CD4-positive, alpha-beta T cell treated with Interferon alpha-2 for 1 hour (primary cell): ENCODE results near the gene NLRC5.
A peak's percentile ranks its signal among the peaks of the same experiment; 100 is the strongest.
"Not testable (repeated sequence)": the region's sequence is repeated elsewhere in the genome, so short reads cannot be mapped to it uniquely, and the experiment has no call there.

Source experiments
- DNase-seq, 2 donors: peaks; one replicate each; pipeline ENCODE4 v3.0.0-alpha.2; 2020 to 2022

Gene NLRC5

DNA sequence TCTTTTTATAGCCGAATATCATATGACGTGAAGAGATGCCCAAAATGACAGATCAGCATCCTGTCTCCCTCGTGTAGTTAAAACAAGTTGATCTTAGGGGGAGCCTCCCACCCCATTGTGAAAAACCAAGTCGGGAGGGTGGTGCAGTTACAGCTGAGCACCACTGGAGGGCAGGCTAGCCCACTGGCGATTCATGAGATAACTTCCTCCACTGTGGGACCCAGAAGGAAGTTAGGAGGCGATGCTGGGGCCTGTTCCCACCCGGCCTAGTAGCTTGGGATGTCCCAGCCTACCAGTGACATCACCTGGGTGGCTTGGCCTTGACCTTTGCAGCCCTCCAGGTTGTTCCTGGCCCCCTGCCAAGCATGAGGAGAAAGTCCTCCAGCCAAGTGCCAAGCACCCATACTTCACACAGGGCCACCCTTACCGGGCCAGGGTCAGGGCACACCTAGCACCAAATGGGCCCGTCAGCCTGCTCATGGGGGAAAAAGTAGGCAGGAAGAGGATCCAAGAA lies 95.0 kb downstream of the NLRC5 start:
- peak; percentile 75 to 85 for DNase-seq

DNA sequence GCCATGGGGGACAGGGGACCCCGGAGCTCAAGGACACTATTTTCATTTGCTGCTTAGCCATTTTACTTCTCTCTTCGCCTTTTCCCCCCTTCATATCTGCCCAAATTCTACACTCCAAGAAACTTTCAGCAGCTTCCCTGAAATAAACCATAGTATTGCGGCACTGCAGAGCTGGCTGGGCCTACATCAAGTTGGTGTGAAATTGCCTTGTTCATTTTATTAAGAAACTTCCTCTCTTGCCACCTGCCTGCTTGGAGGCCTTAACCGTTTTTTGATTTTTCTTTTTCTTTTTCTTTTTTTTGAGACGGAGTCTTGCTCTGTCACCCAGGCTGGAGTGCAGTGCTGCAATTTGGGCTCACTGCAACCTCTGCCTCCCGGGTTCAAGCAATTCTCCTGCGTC lies 95.6 kb downstream of the NLRC5 start:
- DNase-seq: no peak

DNA sequence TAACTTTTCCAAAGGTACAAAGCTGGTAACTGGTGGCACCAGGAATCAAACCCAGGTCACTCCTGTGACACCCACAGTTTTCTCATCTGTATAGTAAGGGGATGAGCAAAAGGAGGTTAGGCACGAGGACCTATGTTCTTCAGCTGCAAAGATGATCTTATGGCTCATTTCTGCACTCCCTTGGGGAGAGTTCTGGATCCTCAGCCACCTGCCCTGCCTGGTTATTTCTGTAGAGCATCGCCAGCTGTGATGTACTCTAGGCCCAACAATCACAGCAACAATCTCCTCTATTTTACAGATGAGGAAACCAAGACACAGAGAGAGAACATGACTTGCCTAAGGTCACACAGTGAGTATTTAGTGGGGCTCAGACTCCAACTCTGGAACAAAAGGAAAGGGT lies 97.6 kb downstream of the NLRC5 start:
- no peak for DNase-seq

GRCh38 chr16:57089406-57089805 lies 100.0 kb downstream of the NLRC5 start:
- no peak for DNase-seq

- DNase-seq: no peak
Observed at GRCh38 chr16:57091200-57091974, 102.0 kb downstream of the NLRC5 start.

DNA sequence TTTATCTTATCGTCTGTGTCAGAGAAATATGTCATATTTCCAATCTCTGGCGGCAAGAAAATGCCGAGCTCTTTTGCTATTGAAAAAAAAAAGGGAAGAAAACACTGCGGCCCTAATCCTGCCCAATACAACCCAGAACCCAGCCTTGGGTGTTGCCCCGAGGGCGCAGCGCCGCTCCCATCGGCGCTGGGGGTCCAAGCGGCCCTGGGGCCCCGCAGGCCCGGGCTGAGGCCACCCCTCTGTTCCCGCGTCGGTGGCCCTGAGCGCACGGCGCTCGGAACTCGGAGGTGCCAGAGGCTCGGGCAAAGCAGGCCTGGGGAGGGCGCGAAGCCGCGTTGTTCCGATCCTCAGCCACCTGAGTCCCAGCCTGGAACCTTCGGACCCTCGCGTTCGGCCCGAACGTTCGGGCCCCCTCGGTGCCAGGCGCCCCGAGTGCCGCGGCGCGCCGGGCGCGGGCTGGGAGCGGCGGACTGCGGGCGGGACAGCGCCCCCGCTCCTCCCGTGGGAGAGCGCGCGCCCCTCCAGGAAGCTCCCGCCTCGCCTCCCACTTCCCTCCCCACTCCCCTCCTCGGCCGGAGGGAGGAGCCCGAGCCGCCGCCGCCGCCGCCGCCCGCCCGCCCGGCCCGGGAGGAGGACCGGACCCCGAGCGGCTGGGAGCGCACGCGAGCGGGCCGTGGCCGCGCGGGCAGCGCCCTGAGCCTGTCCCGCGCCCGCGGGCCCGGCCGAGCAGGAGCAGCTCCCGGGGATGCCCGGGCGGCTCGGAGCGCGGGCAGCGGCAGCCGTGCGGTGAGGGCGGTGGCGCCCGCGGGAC lies 102.8 kb downstream of the NLRC5 start, which contains the start of gene CPNE2:
TSS of gene CPNE2 (plus strand) at position 609 of the 811 bp plus-strand sequence. CDS start 18,160 bp downstream, outside the sequence.
- no peak for DNase-seq

DNA sequence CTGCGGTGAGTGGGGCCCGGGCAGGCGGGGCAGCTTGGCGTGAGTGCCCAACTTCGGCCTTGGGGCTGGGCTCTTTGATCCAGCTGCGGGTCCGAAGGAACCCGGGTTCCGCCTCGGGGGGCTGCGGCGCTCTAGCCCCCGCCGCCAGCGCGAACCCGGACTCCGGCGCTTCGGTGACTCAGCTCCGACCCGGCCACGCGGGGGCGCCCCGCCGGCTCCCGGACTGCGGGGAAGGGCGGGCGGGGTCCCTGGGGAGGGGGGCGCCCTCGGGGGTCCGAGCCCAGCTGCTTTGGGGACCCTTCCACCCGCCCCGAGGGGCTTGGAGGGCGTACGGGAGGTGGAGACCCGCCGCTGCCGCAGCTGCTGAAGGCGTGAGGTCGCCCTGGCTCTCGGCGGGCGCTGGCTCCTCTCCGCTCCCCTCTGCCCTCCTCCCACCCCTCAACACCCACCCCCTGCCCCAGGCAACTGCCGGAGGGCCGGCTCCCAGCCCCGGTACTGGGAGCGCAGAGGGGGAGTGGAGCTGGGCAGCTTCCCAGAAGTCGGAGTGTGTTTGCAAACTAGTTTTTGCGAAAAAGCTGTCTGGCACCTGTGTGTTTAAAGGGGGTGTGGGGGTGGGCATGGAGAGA lies 103.5 kb downstream of the NLRC5 start:
- DNase-seq: peak; percentile 33 to 56

GRCh38 chr16:57093666-57094564 lies 104.6 kb downstream of the NLRC5 start:
- no peak for DNase-seq

DNA sequence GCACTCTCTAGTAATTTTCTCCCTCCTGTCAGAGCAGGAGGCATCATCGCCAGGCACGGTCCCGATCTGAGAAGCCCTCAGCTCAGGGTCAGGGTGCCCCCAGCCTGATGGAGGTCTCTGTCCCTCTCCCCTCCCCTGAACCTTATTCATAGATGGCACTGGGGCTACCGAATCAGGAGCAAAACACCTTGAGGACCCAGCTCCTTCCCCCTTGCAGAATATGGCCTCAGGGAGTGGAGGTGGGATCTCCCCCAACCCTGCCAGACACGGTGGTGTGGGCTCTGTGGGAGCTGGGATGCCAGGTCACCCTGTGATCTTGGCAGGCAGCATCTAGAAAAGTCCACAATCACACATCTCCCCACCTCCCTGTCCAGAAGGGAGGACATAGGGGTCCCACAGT lies 105.6 kb downstream of the NLRC5 start:
- DNase-seq: no peak

GRCh38 chr16:57096192-57096591 lies 106.8 kb downstream of the NLRC5 start:
- no peak for DNase-seq

DNA sequence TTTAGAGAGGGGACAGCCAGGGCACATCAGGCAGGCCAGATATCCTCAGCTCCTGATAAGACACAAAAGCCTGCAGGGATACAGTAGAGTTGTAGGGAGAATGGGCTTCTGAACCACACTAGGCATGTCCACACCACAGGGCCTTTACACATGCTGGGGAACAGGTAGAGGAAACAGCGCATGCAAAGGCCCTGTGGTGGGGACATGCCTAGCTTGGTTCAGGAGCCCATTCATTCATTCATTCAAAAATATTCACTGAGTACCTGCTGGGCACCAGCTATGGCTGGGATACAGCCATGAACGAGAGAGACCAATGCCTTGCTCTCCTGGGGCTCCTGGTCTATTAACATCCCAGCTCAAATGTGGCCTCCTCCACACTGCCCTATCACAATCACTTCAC lies 107.4 kb downstream of the NLRC5 start:
- no peak for DNase-seq

GRCh38 chr16:57098188-57098841 lies 109.0 kb downstream of the NLRC5 start:
- DNase-seq: no peak

- DNase-seq: not testable (repeated sequence)
Observed at GRCh38 chr16:57099965-57100364, 110.6 kb downstream of the NLRC5 start.

DNA sequence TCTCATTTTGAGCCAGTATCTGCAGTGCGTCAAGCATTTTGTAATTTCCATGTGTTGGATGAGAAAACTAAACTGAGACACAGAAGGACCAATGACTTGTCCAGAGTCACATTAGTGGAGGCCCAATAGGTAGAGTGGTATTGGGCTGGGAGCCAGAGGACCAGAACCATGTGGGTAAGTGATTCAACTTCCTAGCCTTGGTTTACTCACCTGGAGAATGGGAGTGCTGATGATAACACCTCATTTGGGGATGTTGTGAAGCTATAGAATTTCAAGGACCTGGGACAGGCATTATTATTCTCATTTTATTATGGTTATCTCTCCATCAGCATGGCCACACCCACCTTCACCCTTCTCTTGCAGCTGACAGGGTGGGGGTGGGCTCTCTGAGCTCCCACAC lies 111.1 kb downstream of the NLRC5 start:
- DNase-seq: no peak

DNA sequence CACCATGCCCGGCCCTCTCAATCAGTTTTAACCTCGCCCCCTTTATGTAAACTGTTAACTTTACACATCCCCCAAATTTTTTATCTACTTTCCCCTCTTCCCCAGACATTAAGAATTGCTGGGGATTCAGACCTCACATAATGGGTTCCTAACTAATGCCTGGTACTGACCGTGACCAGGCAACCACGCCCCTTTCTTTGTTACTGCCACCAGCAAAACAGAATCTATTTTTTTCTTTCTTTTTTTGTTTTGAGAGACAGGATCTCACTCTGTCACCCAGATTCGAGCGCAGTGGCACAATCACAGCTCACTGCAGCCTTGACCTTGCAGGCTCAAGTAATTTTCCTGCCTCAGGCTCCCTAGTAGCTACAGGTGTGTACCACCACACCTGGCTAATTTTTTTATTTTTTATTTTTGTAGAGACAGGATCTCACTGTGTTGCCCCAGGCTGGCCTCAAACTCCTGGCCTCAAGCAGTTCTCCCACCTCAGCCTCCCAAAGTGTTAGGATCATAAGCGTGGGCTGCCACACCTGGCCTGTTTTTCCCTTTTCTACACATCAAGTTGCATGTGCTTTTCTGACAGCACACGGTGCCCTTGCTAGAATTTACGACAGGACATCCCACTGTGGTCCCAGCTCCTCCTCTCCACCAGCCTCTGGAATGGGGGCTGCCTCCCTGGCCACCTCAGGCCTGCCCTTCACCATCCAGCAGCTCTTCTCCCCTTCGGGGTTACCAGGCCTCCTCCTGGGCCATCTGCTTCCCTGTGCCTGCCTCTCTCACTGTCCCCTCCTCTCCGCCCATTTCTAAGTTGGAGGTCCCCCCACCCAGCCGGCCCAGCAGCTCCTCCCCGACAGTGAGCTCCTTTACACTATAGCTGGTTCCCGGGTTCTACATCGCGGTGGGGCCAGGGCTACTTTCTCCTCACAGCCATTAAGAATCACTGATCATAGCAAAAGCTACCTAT lies 113.8 kb downstream of the NLRC5 start:
- DNase-seq: no peak

DNA sequence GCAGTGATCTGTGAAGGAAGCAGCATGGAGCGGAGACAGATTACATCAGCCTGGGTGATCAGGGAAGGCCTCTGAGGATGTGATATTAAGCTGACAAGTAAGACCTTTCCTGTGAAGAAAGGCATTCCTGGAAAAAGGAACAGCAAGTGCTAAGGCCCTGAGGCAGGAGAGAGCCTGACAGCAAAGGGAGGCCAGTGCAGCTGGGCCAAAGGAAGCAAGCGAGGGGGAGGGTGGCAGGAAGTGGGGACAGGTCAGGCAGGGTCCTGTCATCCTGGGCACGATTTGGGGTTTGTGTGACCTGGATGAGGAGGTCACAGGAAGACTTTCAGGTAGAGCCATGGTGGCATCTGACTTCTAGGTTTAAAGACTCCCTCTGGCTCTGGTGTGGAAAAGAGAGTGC lies 115.3 kb downstream of the NLRC5 start:
- DNase-seq: no peak

DNA sequence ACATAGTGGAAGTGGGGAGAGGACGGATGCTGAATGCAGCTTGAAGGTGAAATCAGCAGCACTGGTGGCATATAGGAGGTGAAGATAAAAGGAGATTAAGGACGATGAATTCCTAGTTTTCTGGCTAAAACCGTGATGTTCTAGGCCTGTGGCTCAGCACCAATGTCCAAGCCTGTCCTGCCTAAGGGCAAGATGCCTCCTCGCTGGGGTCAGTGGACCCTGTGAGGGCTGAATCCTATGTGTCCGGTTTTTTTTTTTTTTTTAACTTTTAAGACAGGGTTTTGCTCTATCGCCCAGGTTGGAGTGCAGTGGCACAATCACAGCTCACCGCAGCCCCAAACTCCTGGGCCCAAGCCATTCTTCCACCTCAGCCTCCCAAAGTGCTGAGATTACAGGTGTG lies 115.8 kb downstream of the NLRC5 start:
- no peak for DNase-seq

GRCh38 chr16:57106767-57107166 lies 117.4 kb downstream of the NLRC5 start:
- no peak for DNase-seq

DNA sequence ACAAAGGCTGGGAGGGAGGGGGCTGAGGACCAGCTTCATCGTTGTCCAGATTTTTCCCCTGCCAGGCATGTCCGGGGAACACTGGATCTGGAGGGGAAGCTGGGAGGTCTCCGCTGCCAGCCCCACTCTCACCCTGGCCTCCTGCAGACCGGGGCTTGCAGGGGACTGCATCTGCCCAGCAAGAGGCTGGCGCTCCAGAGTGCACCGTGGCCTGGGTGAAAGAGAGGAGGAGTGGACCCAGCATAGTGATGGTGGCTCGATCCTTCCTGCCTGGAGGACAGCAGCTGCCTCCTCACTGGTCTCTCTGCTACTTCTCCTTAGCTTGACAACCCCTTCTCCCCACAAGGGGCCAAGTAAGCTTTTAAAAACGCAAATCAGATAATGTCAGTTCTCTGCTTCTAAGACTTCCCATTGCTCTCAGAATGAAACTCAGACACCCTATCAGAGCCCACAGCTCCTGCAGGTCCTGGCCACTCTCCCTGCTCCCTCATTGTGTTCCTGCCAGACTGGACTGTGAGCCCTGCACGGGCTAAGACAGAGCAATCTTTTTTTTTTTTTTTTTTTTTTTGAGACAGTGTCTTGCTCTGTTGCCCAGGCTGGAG lies 118.1 kb downstream of the NLRC5 start:
- DNase-seq: no peak

DNA sequence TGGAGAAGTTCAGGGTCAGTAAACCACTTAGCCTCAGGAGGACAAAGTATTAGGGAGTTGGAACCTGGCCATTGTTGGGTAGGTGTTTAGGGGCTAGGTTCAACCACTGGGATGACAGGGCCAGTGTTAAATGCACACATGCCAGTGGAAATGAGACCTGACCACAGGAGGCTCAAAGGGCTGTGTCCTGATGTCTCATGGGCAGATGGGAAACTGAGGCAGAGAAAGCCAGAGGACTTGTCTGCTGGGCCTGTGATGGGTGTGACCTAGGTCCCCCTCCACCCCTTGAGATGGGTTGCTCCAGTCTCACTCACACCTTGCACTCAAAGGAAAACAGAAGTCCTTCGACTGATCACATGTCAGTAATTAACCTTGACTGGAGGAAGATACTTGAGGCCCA lies 119.1 kb downstream of the NLRC5 start:
- DNase-seq: no peak
